Stimulated activated effector memory CD8-positive, alpha-beta T cell treated with anti-CD3 and anti-CD28 coated beads, Interleukin-12 subunit alpha, Interleukin-12 subunit beta, amount 100 ng/mL, for 72 hours (primary cell): ENCODE data around the gene POFUT2.
A peak's percentile ranks its signal among the peaks of the same experiment; 100 is the strongest.

ENCODE experiments used
- ATAC-seq: fragments of 150-1000 bp; cut with Tn5 transposase; 2 replicates; pipeline ENCODE4 v1.10.0; 2021
- DNase-seq, 2 donors: peaks; one replicate each; pipeline ENCODE4 v3.0.0; 2021 to 2022; ENCODE audit warnings: low spot score in 2 of 2
- H3K27ac Mint-ChIP-seq: one replicate; pipeline ENCODE4 v1.8.0; 2022; ENCODE audit warnings: mild to moderate bottlenecking, mixed read lengths
- H3K36me3 Mint-ChIP-seq: one replicate; pipeline ENCODE4 v1.8.0; 2022; ENCODE audit warnings: mild to moderate bottlenecking, mixed read lengths
- H3K4me1 Mint-ChIP-seq: one replicate; pipeline ENCODE4 v1.8.0; 2022; ENCODE audit warnings: mixed read lengths
- H3K4me3 Mint-ChIP-seq: one replicate; pipeline ENCODE4 v1.8.0; 2022; ENCODE audit warnings: mild to moderate bottlenecking, mixed read lengths
- H3K9me3 Mint-ChIP-seq: one replicate; pipeline ENCODE4 v1.8.0; 2022; ENCODE audit warnings: mixed read lengths

POFUT2 gene

DNA sequence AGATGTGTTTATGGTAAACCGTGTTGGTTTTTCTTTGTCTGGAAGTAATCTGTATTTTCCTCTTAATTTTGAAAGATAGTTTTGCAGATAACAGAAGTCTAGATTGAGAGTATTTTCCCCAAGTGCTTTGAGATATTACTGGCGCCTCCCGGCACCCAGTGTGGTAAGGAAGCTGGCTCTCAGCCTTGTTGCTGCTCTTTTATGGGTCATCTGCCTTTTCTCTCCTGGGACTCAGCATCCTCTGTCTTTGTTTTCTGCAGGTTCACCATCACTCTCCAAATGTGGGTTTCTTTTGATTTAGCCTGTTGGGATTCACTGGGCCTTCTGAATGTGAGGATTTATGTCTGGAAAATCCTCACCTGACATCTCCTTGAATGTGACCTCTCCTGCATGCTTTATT lies 37.4 kb downstream of the POFUT2 start:
- no peak overlapping the region for H3K4me3 Mint-ChIP-seq
- H3K4me1 Mint-ChIP-seq, result peaks cover 11% of the 10 kb centered on the region
- H3K36me3 Mint-ChIP-seq, result no peaks in the 10 kb centered on the region
- ATAC-seq (no peak), DNase-seq (no peak)
- H3K27ac Mint-ChIP-seq, result no peak overlapping the region
- H3K9me3 Mint-ChIP-seq, result no peaks in the 10 kb centered on the region

DNA sequence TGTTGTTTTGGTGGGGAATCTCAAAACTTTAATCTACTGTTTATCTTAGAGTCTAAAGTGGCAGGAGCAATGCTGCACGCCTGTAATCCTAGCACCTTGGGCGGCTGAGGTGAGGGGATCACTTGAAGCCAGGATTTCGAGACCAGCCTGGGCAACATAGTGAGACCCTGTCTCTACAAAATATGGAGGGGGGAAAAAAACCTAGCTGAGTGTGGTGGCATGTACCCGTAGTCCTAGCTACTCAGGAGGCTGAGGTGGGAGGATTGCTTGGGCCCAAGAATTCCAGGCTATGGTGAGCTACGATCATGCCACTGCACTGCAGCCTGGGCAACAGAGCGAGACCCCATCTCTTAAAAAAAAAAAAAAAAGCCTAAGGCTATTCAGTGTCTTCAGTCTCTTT lies 38.1 kb downstream of the POFUT2 start:
- no peaks in the 10 kb centered on the region for H3K9me3 Mint-ChIP-seq
- H3K36me3 Mint-ChIP-seq, result no peaks in the 10 kb centered on the region
- DNase-seq (no peak), ATAC-seq (no peak)
- H3K4me1 Mint-ChIP-seq, result peaks cover 5% of the 10 kb centered on the region
- no peak overlapping the region for H3K27ac Mint-ChIP-seq
- no peak overlapping the region for H3K4me3 Mint-ChIP-seq

DNA sequence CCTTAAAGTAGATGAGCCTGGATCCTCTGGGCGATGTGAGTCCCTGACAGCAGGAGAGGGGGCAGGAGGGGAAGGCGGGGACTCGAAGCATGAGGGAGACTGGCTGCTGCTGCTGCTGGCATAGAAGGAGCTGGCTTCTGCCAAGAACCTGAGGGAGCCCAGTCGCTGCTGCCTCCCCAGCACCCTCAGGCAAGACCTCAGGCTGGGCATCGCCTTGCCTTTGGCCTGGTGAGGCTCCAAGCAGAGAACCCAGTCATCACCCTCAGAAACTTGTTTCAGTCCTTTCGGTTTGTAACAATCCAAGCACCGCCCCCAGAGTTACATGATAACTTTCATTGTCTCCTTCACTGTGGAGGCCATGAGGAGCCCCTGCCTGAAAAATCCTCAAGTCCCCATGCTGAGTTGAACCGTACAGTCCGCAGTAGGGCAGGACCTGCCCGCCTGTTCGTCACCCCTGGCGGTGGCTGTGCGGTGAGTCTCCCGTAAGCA lies 38.8 kb downstream of the POFUT2 start:
- H3K4me1 Mint-ChIP-seq, result no peaks in the 10 kb centered on the region
- no peak for ATAC-seq
- DNase-seq, result peak in 1 of 2 donors; percentile 37
- no peak overlapping the region for H3K4me3 Mint-ChIP-seq
- no peaks in the 10 kb centered on the region for H3K9me3 Mint-ChIP-seq
- H3K27ac Mint-ChIP-seq, result no peak overlapping the region
- H3K36me3 Mint-ChIP-seq, result no peaks in the 10 kb centered on the region

DNA sequence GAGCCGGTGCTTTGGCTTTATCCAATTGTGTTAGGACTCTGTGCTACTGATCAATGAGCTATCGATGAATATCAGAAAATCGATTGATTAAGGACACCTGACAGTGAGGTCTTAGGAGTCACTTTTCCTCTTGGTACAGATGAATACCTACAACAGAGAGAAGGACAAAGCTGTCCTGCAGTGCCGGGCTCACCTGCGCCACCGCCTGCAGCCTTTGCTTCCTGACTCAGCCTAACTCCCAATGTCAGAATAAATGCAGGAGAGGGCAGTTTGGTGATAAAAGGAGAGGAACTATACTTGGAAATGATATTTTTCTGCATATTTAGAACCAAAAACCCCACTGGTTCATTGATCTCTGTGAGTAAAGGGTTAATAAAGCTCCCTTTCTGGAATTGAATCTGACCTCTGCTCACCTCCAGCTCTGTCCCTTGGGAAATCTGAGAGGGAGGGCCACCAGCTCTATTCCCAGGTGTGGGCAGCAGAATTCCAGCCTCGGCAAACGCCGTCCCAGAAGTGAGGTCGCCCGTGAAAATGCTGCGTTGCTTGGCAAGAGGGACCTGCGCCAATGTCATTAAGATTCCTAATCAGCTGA lies 39.3 kb downstream of the POFUT2 start:
- ATAC-seq (no peak), DNase-seq (no peak)
- Mint-ChIP-seq H3K9me3 (peaks cover 5% of the 10 kb centered on the region), H3K4me3 (no peak overlapping the region), H3K4me1 (no peaks in the 10 kb centered on the region), H3K27ac (no peak overlapping the region), H3K36me3 (no peaks in the 10 kb centered on the region)

DNA sequence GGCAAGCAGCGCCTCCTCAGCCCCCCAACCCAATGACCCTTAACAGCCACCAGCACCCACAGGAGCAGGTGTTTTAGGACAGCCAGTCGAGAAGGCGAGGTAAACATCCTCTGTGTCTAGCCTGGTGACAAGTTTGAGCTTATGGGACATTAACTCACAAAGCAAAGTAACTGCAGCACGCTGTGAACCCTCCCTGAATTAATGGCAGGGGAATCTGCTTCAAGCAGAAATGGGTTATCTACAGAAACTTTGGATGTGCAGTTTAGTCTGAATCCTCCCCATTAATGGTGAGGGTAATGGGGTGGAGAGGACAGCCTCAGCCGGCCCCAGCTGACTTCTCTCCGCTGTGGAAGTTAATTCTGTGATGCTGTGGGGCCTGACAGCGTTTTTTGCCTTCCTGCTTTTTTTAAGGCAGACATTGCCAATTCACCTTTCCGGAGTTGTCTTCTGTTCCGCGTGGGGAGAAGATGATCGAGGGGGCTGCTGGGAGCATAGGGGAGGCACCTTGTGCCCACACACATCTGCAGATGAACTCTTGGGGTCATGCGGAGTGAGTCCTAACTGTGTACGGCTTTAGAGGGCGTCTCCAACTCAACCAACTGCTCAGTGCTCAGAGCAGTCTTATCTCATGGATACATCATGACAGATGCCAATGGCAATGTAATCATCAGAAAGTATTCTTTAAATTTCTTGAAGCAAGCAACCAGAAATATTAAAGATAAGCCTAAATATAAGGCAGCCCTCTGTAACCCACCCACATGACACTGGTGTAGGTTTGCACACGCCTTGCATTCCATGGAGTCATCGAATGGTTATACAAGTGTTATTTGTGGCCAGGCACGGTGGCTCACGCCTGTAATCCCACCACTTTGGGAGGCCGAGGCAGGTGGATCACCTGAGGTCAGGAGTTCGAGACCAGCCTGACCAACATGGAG lies 41.0 kb downstream of the POFUT2 start:
- H3K4me1 Mint-ChIP-seq, result no peaks in the 10 kb centered on the region
- ATAC-seq (no peak), DNase-seq (no peak)
- no peaks in the 10 kb centered on the region for H3K36me3 Mint-ChIP-seq
- no peak overlapping the region for H3K4me3 Mint-ChIP-seq
- H3K27ac Mint-ChIP-seq, result no peak overlapping the region
- H3K9me3 Mint-ChIP-seq, result peaks cover 6% of the 10 kb centered on the region

DNA sequence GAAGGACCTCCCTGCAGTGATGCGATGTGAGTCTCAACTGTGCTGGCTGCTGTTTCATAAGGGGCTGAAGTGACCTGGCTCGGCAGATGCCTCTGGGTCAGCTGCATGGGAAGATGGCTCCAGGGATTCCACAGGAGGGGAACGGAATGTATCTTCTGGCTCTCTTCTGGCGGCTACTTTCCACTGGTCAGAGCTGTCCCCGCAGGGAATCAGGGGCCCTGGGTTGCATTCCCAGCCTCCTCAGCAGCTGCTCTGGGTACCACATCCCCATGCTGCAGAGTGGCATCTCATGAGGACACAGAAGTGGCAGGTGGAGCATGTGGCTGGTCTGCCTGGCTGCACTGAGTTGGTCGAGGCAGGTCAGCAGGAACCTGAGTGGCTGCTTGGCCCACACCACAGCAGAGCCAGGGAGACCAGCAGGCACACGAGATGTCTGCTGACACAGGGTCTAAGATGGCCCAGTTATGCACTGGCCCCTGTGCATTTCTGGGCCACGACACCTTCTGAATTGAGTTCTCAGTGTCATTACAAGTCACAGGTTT lies 42.8 kb downstream of the POFUT2 start:
- no peak for ATAC-seq
- no peak overlapping the region for H3K27ac Mint-ChIP-seq
- no peaks in the 10 kb centered on the region for H3K4me1 Mint-ChIP-seq

DNA sequence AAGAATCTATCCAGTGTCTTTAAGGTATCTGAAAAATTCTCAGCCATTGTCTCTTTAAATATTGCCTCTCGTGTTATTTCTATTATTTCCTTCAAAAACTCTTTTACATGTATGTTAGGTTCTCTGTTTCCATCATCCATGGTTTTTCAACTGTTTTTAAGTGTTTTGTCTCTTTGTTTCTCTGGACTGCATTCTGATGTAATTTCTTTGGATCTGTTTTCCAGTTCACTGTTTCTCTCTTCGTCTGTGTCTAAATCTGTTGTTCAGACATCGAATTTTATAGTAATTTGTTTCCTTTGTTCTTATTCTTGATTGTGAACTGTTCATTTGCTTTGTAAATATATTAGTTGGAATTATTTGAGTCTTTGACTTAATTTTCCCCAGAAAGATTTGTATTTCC lies 44.1 kb downstream of the POFUT2 start:
- Mint-ChIP-seq H3K36me3 (no peaks in the 10 kb centered on the region), H3K4me3 (no peak overlapping the region), H3K4me1 (no peaks in the 10 kb centered on the region), H3K9me3 (peaks cover 6% of the 10 kb centered on the region), H3K27ac (no peak overlapping the region)
- ATAC-seq (no peak), DNase-seq (no peak)

More for the DNA sequence above, 42.8 kb downstream of the POFUT2 start:
- H3K9me3 Mint-ChIP-seq, result peaks cover 6% of the 10 kb centered on the region
- no peaks in the 10 kb centered on the region for H3K36me3 Mint-ChIP-seq
- H3K4me3 Mint-ChIP-seq, result no peak overlapping the region
- no peak for DNase-seq

DNA sequence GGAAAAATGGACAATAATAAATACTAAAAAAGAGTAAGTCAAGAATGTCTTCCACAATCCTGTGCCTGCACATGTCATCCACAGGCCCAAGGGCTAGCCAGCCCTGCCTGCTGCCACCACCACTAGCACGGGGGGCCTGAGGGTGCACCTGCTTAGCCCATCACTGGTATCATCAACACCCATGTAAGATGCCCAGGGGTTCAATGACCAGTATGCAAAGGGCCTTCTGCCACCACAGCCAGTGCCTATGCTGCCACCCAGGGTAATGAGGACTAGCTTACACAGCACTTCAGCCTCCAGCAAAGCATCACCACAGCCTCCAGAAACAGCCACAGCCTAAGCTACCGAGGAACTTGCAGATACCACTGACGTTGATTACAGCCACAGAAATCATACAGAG lies 46.3 kb downstream of the POFUT2 start:
- H3K36me3 Mint-ChIP-seq, result no peaks in the 10 kb centered on the region
- H3K4me1 Mint-ChIP-seq, result no peaks in the 10 kb centered on the region
- DNase-seq (peak in 1 of 2 donors; percentile 33), ATAC-seq (no peak)
- H3K9me3 Mint-ChIP-seq, result peaks cover 6% of the 10 kb centered on the region
- no peak overlapping the region for H3K4me3 Mint-ChIP-seq
- no peak overlapping the region for H3K27ac Mint-ChIP-seq

DNA sequence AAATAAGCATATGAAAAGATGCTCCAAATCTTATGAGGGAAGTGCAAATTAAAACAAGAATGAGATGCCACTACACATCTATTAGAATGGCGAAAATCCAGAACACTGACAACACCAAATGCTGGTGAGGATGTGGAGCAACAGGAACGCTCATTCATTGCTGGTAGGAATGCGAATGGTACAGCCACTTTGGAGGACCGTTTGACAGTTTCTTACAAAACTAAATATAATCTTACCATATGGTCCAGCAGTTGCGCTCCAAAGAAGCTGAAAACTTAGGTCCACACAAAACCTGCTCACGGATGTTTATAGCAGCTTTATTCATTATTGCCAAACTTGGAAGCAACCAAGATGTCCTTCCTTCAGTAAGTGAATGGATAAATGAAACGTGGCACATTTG lies 50.3 kb downstream of the POFUT2 start:
- no peaks in the 10 kb centered on the region for H3K36me3 Mint-ChIP-seq
- no peaks in the 10 kb centered on the region for H3K9me3 Mint-ChIP-seq
- H3K27ac Mint-ChIP-seq, result no peak overlapping the region
- no peaks in the 10 kb centered on the region for H3K4me1 Mint-ChIP-seq
- H3K4me3 Mint-ChIP-seq, result no peak overlapping the region
- DNase-seq (no peak), ATAC-seq (no peak)

DNA sequence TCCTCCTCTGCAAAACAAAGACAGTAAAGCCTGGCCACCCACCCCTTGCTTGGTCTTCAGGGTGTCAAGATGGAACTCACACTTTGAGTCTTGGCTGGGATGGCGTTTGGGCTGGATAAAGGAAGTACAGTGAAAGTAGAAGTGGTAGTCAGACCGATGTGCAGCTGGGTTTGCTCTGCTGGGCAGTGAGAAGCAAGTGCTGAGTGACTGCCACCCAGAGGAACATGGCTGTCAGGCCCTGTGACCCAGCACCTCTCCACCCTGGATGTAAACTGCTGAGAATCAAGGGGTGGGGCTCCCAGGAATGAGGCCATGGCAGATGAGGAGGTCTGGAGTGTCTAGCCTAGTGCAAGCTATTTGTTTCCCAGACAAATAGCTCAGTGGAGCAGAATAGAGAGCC lies 51.2 kb downstream of the POFUT2 start:
- no peak for ATAC-seq
- DNase-seq, result no peak
- no peaks in the 10 kb centered on the region for H3K4me1 Mint-ChIP-seq
- no peaks in the 10 kb centered on the region for H3K36me3 Mint-ChIP-seq
- no peak overlapping the region for H3K4me3 Mint-ChIP-seq
- H3K9me3 Mint-ChIP-seq, result no peaks in the 10 kb centered on the region
- H3K27ac Mint-ChIP-seq, result no peak overlapping the region

DNA sequence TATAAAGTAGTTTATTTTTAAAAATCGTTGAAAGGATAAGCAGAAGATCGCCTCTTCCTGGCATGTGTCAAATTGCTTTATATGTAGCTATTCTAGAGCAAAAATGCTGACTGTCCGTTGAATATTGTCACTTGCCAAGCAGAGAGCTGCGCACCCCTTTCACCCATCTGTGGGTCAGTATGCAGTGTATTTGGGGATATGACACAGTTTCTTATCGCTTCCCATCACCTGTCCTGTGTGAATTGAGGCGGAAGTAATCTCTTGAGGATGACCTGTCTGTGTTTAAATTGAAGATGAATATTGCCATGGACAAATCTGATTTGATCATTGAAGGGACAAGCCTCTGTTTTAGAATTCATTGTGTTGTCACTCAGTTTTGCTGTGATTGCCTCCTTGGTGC lies 52.2 kb downstream of the POFUT2 start:
- H3K9me3 Mint-ChIP-seq, result no peaks in the 10 kb centered on the region
- DNase-seq (no peak), ATAC-seq (no peak)
- H3K36me3 Mint-ChIP-seq, result no peaks in the 10 kb centered on the region
- H3K27ac Mint-ChIP-seq, result no peak overlapping the region
- H3K4me1 Mint-ChIP-seq, result no peaks in the 10 kb centered on the region
- no peak overlapping the region for H3K4me3 Mint-ChIP-seq

DNA sequence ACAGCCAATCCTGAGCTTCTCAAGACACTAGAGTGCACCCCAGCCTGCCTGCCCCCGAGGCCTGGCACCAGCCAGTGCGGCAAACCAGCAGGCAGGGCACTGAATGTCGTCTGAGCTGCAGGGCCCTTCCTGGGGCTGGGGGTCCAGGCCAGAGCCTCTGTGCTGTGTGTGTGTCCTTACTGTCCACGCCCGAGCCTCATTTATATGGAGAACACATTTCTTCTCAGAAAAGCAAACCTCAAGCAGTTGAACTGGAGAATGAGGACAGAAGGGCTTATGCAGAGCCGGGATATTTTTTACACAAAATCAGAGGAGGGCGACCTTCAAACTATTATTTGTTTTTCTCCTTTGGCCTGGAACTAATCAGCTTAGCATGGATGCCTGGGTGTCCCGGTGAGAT lies 52.7 kb downstream of the POFUT2 start:
- no peaks in the 10 kb centered on the region for H3K9me3 Mint-ChIP-seq
- H3K36me3 Mint-ChIP-seq, result no peaks in the 10 kb centered on the region
- no peaks in the 10 kb centered on the region for H3K4me1 Mint-ChIP-seq
- DNase-seq (no peak), ATAC-seq (no peak)
- H3K27ac Mint-ChIP-seq, result no peak overlapping the region
- no peak overlapping the region for H3K4me3 Mint-ChIP-seq

DNA sequence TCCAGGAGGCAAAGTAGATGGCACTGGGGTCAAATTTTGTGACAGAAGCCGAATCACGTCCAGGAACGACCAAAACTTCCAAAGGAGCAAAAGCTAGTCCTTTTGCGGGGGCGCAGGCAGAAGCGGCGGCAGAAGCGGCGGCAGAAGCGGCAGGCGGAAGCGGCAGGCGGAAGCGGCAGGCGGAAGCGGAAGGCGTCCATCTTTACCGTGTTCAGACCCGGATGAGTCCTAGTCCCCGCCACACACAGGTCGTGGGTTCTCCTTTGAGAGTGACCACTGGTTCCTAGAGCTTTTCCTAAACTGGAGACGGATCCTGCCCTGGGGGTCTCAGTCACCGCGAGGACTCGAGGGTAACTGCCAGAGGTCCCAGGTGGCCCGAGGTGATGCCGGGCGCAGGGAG lies 53.6 kb downstream of the POFUT2 start:
- DNase-seq (peak in 1 of 2 donors; percentile 52), ATAC-seq (no peak)
- Mint-ChIP-seq H3K4me1 (peaks cover 3% of the 10 kb centered on the region), H3K4me3 (no peak overlapping the region), H3K36me3 (no peaks in the 10 kb centered on the region), H3K27ac (no peak overlapping the region), H3K9me3 (no peaks in the 10 kb centered on the region)

DNA sequence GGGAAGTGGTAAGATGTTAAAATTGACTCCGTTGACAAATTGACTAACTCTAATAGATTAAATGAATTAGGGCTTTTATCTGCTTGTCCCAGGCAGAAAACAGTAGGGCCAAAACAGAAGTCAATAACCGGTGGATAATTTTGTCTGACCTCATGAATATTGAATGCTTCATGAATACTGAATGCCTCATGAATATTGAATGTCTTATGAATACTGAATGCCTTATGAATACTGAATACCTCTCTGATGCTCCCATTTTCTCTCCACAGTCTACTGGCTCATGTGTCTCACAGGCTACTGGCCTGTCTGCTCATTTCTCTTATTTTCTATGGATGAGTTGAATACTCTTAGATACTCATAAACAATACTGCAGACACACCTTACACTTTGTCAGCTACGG lies 56.0 kb downstream of the POFUT2 start:
- Mint-ChIP-seq H3K9me3 (no peaks in the 10 kb centered on the region), H3K4me3 (no peak overlapping the region), H3K36me3 (no peaks in the 10 kb centered on the region), H3K27ac (no peak overlapping the region), H3K4me1 (peaks cover 26% of the 10 kb centered on the region)
- ATAC-seq (no peak), DNase-seq (no peak)

DNA sequence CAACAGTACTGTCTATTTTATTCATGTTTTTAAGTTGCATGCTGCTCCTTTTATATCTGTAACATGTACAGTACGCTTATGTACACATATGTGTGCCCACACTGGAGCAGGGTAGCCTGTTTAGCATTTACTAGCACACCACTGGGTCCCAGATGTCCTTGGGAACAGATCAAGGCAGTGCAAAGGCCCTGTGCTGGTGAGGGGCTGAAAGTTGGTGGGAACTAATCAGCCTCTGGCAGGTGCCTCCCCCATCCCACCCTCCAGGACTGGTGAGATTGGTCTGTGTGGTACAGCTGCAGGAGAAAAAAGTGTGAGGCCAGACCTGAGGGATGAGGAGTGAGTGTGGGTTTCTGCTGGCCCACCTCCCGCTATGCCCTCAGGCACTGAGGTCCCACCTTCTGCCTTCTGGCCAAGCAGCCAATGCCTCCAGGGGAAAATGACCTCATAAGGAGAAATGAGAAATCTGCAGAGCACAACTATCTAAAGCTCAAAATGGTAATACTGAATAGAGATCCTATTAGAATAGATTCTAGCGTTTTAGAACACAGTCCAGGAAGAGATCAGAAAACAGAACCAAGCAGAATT lies 58.9 kb downstream of the POFUT2 start:
- H3K4me3 Mint-ChIP-seq, result no peak overlapping the region
- no peak overlapping the region for H3K27ac Mint-ChIP-seq
- no peaks in the 10 kb centered on the region for H3K9me3 Mint-ChIP-seq

More for the DNA sequence above, 58.9 kb downstream of the POFUT2 start:
- ATAC-seq (no peak), DNase-seq (no peak)
- Mint-ChIP-seq H3K4me1 (peaks cover 54% of the 10 kb centered on the region), H3K36me3 (peaks cover 8% of the 10 kb centered on the region)
